Fibroblast of villous mesenchyme (primary cell): ENCODE data around the gene TIMM10. TPM values are rescaled to one million over a fixed set of nuclear protein-coding genes. Genes with fewer than 3 reads are reported as not detected.

Experiments
- DNase-seq: peaks from one replicate; pipeline ENCODE4 v3.0.0-alpha.2; 2010; ENCODE audit warnings: low read depth
- H3K4me3 ChIP-seq: 2 replicates; pipeline ENCODE4 v1.5.1; 2011; ENCODE audit warnings: low read depth, mild to moderate bottlenecking, low read length
- total RNA-seq: library from RNA; depleted of rRNA; stranded (reverse); fragments of >200 nt; gene quantifications from 2 replicates; pipeline ENCODE4 v1.2.3, GENCODE V29; 2012
- TF ChIP-seq, protein P1 (sequence below): IDR thresholded peaks from 2 replicates; pipeline ENCODE4 v1.5.1; 2012; ENCODE audit warnings: low read depth, mild to moderate bottlenecking, low read length; ENCODE audit not compliant: insufficient read depth

TIMM10 gene
- total RNA-seq, 1 donor: 39.3 TPM

DNA sequence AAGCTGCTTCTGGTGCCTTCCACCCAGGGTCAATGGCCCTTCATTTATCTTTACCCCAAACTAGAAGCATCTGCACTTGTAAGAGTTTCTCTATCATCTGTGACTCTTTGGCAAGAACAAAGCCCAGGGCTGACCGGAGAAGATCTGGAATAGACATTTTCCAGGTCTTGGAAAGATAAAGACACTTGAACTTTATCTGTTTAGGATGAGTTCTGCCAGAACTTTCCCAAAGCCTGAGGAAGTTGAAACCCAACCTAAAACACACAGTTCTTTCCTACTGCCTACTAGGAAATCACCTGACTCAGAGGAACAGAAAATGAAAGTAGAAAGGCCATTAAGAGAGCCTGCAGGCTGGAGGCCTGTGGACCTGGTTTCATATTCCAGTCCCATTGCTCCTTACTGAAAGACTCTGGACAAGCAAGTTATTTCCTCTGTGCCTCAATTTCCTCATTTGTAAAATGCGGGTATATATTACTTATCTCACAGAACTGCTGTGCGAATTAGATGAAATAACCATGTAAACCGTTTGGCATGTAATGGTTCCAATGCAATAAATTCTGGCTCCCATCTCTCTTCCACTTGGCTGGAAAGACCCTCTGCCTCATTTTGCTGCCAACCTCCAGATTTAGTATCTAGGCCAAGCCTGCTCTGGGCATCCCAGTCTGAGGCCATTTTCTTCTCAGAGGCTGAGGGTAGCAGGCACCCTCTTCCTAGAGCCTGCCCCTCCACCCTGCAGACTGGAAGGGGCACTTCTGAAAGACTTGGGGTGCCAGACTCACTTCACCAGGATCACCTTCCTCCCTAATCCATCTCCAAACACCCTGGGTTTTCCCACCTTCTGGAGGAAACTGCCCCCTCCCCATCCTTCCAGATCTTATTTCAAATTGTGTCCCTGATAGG is 35.7 kb upstream of the TIMM10 start:
- peak overlapping the region; percentile 91 for H3K4me3 ChIP-seq
- DNase-seq: peak; percentile 84

DNA sequence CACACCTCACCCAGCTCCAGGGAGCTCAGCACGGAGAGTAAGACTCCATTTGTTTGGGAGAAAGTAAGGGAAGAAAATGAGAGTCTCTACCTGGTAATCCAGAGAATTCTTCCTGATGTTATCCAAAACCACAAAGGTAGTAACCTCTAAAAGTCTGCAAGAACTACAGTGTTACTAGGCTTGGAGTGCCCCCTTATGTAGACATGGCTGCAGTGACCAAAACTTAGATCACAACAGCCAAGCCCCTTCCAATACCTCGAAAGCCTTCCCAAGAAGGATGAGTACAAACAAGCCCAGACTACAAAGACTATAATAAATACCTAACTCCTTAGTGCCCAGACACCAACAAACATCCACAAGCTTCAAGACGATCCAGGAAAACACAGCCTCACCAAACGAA is 32.0 kb upstream of the TIMM10 start:
- TF ChIP-seq, protein P1, sequence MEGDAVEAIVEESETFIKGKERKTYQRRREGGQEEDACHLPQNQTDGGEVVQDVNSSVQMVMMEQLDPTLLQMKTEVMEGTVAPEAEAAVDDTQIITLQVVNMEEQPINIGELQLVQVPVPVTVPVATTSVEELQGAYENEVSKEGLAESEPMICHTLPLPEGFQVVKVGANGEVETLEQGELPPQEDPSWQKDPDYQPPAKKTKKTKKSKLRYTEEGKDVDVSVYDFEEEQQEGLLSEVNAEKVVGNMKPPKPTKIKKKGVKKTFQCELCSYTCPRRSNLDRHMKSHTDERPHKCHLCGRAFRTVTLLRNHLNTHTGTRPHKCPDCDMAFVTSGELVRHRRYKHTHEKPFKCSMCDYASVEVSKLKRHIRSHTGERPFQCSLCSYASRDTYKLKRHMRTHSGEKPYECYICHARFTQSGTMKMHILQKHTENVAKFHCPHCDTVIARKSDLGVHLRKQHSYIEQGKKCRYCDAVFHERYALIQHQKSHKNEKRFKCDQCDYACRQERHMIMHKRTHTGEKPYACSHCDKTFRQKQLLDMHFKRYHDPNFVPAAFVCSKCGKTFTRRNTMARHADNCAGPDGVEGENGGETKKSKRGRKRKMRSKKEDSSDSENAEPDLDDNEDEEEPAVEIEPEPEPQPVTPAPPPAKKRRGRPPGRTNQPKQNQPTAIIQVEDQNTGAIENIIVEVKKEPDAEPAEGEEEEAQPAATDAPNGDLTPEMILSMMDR: no peak
- no peak for DNase-seq
- no peak overlapping the region for H3K4me3 ChIP-seq

More for the DNA sequence above, 35.7 kb upstream of the TIMM10 start:
- TF ChIP-seq, protein P1: no peak

DNA sequence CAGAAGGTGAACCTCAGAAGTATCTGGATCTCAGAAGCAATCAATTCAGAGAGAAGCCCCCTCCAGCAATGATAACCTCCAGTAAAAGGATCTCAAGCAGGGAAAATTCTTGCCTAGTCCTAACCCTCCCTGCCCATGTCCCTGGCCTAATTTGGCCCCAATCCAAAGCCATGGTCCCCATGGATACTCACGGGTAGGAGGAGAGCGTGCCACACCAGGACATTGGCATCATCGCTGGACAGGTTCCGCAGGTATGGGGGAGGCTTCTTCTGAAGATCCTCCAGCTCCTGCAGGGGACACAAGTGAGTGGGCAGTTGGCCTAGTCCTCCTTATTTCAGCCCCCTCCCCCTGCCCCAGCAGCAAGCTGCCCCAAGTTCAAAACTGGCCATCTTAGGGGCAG is 29.6 kb upstream of the TIMM10 start:
- TF ChIP-seq, protein P1: no peak
- DNase-seq: no peak

DNA sequence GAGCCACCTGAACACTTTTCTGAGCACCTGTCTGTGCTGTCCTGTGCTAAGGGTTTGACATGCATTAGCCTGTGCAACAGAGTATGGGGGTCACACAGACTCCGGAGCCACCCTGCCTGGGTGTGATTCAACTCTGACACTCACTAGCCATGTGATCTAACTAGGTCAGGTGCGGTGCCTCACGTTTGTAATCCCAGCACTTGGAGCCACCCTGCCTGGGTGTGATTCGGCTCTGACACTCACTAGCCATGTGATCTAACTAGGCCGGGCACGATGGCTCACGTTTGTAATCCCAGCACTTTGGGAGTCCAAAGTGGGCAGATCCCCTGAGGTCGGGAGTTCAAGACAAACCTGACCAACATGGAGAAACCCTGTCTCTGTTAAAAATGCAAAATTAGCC is 25.5 kb upstream of the TIMM10 start:
- TF ChIP-seq, protein P1: no peak
- H3K4me3 ChIP-seq: no peak overlapping the region
- DNase-seq: no peak

More for the DNA sequence above, 29.6 kb upstream of the TIMM10 start:
- H3K4me3 ChIP-seq: no peak overlapping the region

DNA sequence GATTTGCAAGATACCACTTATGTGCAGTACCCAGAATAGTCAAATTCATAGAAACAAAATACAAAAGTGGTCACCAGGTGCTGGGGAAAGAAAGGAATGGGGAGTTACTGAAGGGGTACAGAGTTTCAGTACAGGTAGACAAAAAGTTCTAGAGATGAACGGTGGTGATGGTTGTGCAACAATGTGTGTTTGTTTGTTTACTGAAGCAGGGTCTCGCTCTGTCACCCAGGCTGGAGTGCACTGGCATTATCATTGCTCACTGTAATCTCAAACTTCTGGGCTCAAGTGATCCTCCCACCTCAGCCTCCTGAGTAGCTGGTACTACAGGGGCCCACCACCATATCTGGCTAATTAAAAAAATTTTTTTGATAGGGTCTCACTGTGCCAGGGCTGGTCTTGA is 24.8 kb upstream of the TIMM10 start:
- no peak overlapping the region for H3K4me3 ChIP-seq
- TF ChIP-seq, protein P1: no peak
- no peak for DNase-seq

DNA sequence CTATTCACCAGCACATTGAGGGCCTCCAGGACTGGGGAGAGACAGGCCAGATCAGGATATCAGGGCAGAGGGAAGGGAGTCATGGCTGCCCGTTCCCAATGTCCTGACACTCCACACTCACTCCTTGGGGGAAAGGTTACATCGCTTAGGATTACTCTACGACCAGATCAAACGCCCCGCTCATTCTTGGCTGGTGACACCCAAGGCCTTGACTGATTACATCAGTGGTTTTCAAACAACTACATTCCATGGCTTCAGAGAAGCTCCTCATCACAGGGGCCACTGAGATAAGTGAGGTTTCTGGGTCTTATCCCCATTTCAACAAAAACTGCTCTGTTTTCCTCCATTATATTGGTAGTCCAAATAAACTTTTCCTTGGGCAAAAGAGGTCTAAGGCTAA is 21.9 kb upstream of the TIMM10 start:
- TF ChIP-seq, protein P1: no peak
- no peak overlapping the region for H3K4me3 ChIP-seq
- DNase-seq: peak; percentile 20
